Aorta (tissue), 5 donors: Measurements from ENCODE around the gene ADAMTS17. TPM values are rescaled to one million over a fixed set of nuclear protein-coding genes. Genes with fewer than 3 reads are reported as not detected.

ENCODE experiments used
- ATAC-seq: fragments of 200-7000 bp; cut with Tn5 transposase; one replicate; pipeline ENCODE4 v1.9.1; 2022; ENCODE audit warnings: moderate library complexity; ENCODE audit not compliant: low FRiP score
- DNase-seq, 2 donors: peaks; one replicate each; pipeline ENCODE4 v3.0.0-alpha.2; 2020
- H3K27ac ChIP-seq, 2 donors: one replicate each; pipeline ENCODE4 v1.5.1; 2013; ENCODE audit warnings: low read length in 2 of 2, mild to moderate bottlenecking in 2 of 2, moderate library complexity in 2 of 2, control low read depth in 1 of 2, inconsistent platforms in 1 of 2, low read depth in 1 of 2
- H3K27me3 ChIP-seq, 2 donors: one replicate each; pipeline ENCODE4 v1.6.1; 2013; ENCODE audit warnings: control low read depth in 1 of 2, low read length in 1 of 2, mild to moderate bottlenecking in 1 of 2, moderate library complexity in 1 of 2; ENCODE audit not compliant: insufficient read depth in 2 of 2, control insufficient read depth in 1 of 2
- H3K36me3 ChIP-seq, 2 donors: one replicate each; pipeline ENCODE4 v1.6.1; 2013; ENCODE audit warnings: control low read depth in 1 of 2, low read length in 1 of 2, mild to moderate bottlenecking in 1 of 2; ENCODE audit not compliant: insufficient read depth in 2 of 2, control insufficient read depth in 1 of 2
- H3K4me1 ChIP-seq, 2 donors: one replicate each; pipeline ENCODE4 v1.6.1; 2013; ENCODE audit warnings: low read length in 2 of 2, control low read depth in 1 of 2, mild to moderate bottlenecking in 1 of 2, moderate library complexity in 1 of 2; ENCODE audit not compliant: insufficient read depth in 2 of 2, control insufficient read depth in 1 of 2
- H3K4me3 ChIP-seq, 2 donors: one replicate each; pipeline ENCODE4 v1.5.1; 2013; ENCODE audit warnings: low read length in 2 of 2, control low read depth in 1 of 2, mild to moderate bottlenecking in 1 of 2
- H3K9me3 ChIP-seq: one replicate; pipeline ENCODE4 v1.6.1; 2013; ENCODE audit warnings: mild to moderate bottlenecking, low read length; ENCODE audit not compliant: control insufficient read depth
- WGBS, 2 donors: extraction: QIAGEN DNeasy Blood & Tissue Kit; methylation state at CpG; one replicate each; pipeline ENCODE4 v1.1.7; 2013; 5-methylcytosine and 5-hydroxymethylcytosine counted together
- intact Hi-C, 2 donors: fragments of 100-400 bp; cut with DNase I; formaldehyde crosslinking; loops; one replicate each; pipeline versions ENCODE4 v1.14.2 to v1.15.0; 2022
- polyA plus RNA-seq, 2 donors: library from polyadenylated mRNA; stranded (reverse); fragments of 200-250 nt; gene quantifications; one replicate each; pipeline ENCODE4 v1.2.3, GENCODE V29; 2013
- total RNA-seq, 2 donors: library from RNA; stranded (reverse); fragmentation: NEBNext Ultra II Directional; extraction: Animal tissue kit (Norgen Biotek cat#: 25700); gene quantifications; one replicate each; pipeline ENCODE4 v1.2.1, GENCODE V29; 2021
- donor health status: healthy with polysubstance abuse.
- donor health status: Bipolar disorder and iron deficiency.
- donor health status: DM: no; HTN: no; CAD: no.
- donor health status: DM: no; HTN: no; CAD: no.
- donor health status: DM: yes; HTN: yes; CAD: no.

ADAMTS17 gene
- total and polyA plus RNA-seq, 4 donors: 0.41 to 4.2 (median 1.8) TPM; not detected in 1

GRCh38 chr15:100183921-100184495 lies 157.8 kb downstream of the ADAMTS17 start:
- WGBS, 2 donors: 91 to 93% methylated on average over 4 of the region's 4 CpGs
- intact Hi-C loops: no loop called here

GRCh38 chr15:100180921-100181320 lies 160.9 kb downstream of the ADAMTS17 start:
- ATAC-seq: no peak
- Histone ChIP-seq H3K4me1 (no peaks in the 10 kb centered on the region), H3K27me3 (no peaks in the 10 kb centered on the region), H3K36me3 (no peaks in the 10 kb centered on the region), H3K27ac (no peak overlapping the region), H3K9me3 (no peaks in the 10 kb centered on the region), H3K4me3 (no peak overlapping the region)
- WGBS, 2 donors: 93 to 95% methylated on average over 2 of the region's 2 CpGs
- DNase-seq: no peak
- intact Hi-C loops: no loop called here

More at GRCh38 chr15:100183921-100184495, 157.8 kb downstream of the ADAMTS17 start:
- Histone ChIP-seq H3K27ac (no peak overlapping the region), H3K27me3 (no peaks in the 10 kb centered on the region), H3K4me1 (no peaks in the 10 kb centered on the region), H3K9me3 (no peaks in the 10 kb centered on the region), H3K36me3 (no peaks in the 10 kb centered on the region), H3K4me3 (no peak overlapping the region)
- DNase-seq (no peak), ATAC-seq (no peak)

GRCh38 chr15:100175406-100176114 lies 166.2 kb downstream of the ADAMTS17 start:
- intact Hi-C loops: no loop called here
- no peaks in the 10 kb centered on the region for H3K27me3 ChIP-seq

GRCh38 chr15:100174904-100175275 lies 166.9 kb downstream of the ADAMTS17 start:
- H3K9me3 ChIP-seq: peaks cover 1% of the 10 kb centered on the region
- H3K4me1 ChIP-seq: no peaks in the 10 kb centered on the region
- no peaks in the 10 kb centered on the region for H3K36me3 ChIP-seq
- DNase-seq (no peak), ATAC-seq (no peak)
- intact Hi-C loops: no loop called here
- peak overlapping the region; percentile 45 to 77 for H3K27ac ChIP-seq
- H3K4me3 ChIP-seq: no peak overlapping the region
- H3K27me3 ChIP-seq: no peaks in the 10 kb centered on the region
- 49 to 58% methylated on average over 3 of the region's 3 CpGs for WGBS, 2 donors

More at GRCh38 chr15:100175406-100176114, 166.2 kb downstream of the ADAMTS17 start:
- Histone ChIP-seq H3K4me3 (no peak overlapping the region), H3K9me3 (peaks cover 1% of the 10 kb centered on the region), H3K4me1 (no peaks in the 10 kb centered on the region), H3K27ac (peak overlapping the region in 1 of 2 donors; percentile 77), H3K36me3 (no peaks in the 10 kb centered on the region)
- ATAC-seq (no peak), DNase-seq (no peak)
- 45 to 52% methylated on average over 12 of the region's 12 CpGs for WGBS, 2 donors

- Histone ChIP-seq H3K4me1 (no peaks in the 10 kb centered on the region), H3K27me3 (no peaks in the 10 kb centered on the region), H3K4me3 (no peak overlapping the region), H3K9me3 (peaks cover 1% of the 10 kb centered on the region), H3K27ac (peak overlapping the region; percentile 37 to 77), H3K36me3 (no peaks in the 10 kb centered on the region)
- intact Hi-C loops: no loop called here
- DNase-seq (no peak), ATAC-seq (peak; percentile 61)
- 3 to 7% methylated on average over 7 of the region's 7 CpGs for WGBS, 2 donors
Measured at GRCh38 chr15:100174159-100174903, 167.4 kb downstream of the ADAMTS17 start.

GRCh38 chr15:100172356-100173024 lies 169.3 kb downstream of the ADAMTS17 start:
- Histone ChIP-seq H3K4me1 (no peaks in the 10 kb centered on the region), H3K27ac (no peak overlapping the region), H3K36me3 (no peaks in the 10 kb centered on the region), H3K9me3 (peaks cover 1% of the 10 kb centered on the region), H3K27me3 (no peaks in the 10 kb centered on the region), H3K4me3 (no peak overlapping the region)
- ATAC-seq: no peak
- no peak for DNase-seq
- intact Hi-C loops: no loop called here
- WGBS, 2 donors: 97% methylated on average over 7 of the region's 7 CpGs

- Histone ChIP-seq H3K9me3 (peaks cover 1% of the 10 kb centered on the region), H3K27me3 (no peaks in the 10 kb centered on the region), H3K4me3 (no peak overlapping the region), H3K36me3 (no peaks in the 10 kb centered on the region), H3K27ac (no peak overlapping the region), H3K4me1 (no peaks in the 10 kb centered on the region)
- intact Hi-C loops: no loop called here
- DNase-seq: no peak
- 95 to 96% methylated on average over 5 of the region's 5 CpGs for WGBS, 2 donors
- no peak for ATAC-seq
Measured at GRCh38 chr15:100171411-100171810, 170.4 kb downstream of the ADAMTS17 start.

GRCh38 chr15:100170291-100171210 lies 171.2 kb downstream of the ADAMTS17 start:
- Histone ChIP-seq H3K9me3 (peaks cover 1% of the 10 kb centered on the region), H3K4me3 (no peak overlapping the region), H3K4me1 (no peaks in the 10 kb centered on the region), H3K27ac (no peak overlapping the region), H3K27me3 (no peaks in the 10 kb centered on the region), H3K36me3 (no peaks in the 10 kb centered on the region)
- 80 to 83% methylated on average over 8 of the region's 8 CpGs for WGBS, 2 donors
- intact Hi-C loops: no loop called here
- no peak for ATAC-seq
- DNase-seq: no peak
